ENCODE measurements around the gene FPR1. TPM values are rescaled to one million over a fixed set of nuclear protein-coding genes. Genes with fewer than 3 reads are reported as not detected.

The FPR1 gene
- total RNA-seq, 1 donor from 2014 or later, result not detected

DNA sequence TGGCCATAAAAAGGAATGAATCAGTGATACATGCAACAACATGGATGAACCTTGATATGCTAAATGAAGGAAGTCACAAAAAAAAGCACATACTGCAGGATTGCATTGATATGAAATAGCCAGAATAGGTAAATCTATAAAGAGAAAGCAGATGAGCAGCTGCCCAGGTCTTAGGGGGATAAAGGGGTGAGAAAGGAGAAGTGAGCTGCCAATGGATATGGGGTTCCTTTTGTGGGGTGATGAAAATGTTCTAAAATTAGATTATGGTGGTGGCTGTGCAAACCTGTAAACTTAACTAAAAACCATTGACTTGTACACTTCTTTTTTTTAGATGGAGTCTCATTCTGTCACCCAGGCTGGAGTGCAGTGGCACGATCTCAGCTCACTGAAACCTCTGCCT lies 40.0 kb downstream of the FPR1 start:
- Mint-ChIP-seq H3K36me3 (ENCODE audit: insufficient read depth) (peaks cover 5% of the 10 kb centered on the region), H3K4me1 (ENCODE audit: low read depth) (peaks cover 2% of the 10 kb centered on the region), H3K4me3 (ENCODE audit: low read depth) (no peak overlapping the region), H3K27ac (no peak overlapping the region), H3K27me3 (peaks cover 48% of the 10 kb centered on the region), H3K9me3 (ENCODE audit: low read depth) (no peaks in the 10 kb centered on the region)
- TF ChIP-seq, protein P1, sequence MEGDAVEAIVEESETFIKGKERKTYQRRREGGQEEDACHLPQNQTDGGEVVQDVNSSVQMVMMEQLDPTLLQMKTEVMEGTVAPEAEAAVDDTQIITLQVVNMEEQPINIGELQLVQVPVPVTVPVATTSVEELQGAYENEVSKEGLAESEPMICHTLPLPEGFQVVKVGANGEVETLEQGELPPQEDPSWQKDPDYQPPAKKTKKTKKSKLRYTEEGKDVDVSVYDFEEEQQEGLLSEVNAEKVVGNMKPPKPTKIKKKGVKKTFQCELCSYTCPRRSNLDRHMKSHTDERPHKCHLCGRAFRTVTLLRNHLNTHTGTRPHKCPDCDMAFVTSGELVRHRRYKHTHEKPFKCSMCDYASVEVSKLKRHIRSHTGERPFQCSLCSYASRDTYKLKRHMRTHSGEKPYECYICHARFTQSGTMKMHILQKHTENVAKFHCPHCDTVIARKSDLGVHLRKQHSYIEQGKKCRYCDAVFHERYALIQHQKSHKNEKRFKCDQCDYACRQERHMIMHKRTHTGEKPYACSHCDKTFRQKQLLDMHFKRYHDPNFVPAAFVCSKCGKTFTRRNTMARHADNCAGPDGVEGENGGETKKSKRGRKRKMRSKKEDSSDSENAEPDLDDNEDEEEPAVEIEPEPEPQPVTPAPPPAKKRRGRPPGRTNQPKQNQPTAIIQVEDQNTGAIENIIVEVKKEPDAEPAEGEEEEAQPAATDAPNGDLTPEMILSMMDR (IDR thresholded peaks at IDR 0.05; ENCODE audit: unreplicated experiment), result no peak
- DNase-seq (ENCODE audit: low spot score, unreplicated experiment), result no peak

DNA sequence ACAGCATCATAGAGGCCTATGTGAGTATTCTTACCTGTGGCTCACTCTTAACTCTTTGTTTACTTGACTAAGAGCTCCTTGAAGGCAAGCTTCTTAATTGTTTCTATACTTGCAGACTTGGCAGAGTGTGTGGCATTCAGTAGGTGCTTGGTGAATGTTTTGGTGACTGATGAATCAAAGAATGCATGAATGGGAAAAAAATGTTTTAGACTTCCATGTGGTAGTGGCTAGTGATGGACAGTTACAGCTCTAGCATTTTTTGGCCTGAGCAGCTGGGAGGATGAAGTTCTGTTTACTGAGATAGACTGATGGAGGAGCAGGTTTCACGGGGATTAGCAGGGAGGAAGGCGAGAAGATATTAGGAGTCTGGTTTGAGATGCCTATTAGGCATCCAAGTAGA lies 41.5 kb downstream of the FPR1 start:
- H3K4me3 Mint-ChIP-seq (ENCODE audit: low read depth), result no peak overlapping the region
- peaks cover 9% of the 10 kb centered on the region for H3K4me1 Mint-ChIP-seq (ENCODE audit: low read depth)
- peaks cover 33% of the 10 kb centered on the region for H3K27me3 Mint-ChIP-seq
- DNase-seq (ENCODE audit: low spot score, unreplicated experiment), result no peak
- TF ChIP-seq, protein P1 (IDR thresholded peaks at IDR 0.05; ENCODE audit: unreplicated experiment), result no peak
- H3K36me3 Mint-ChIP-seq (ENCODE audit: insufficient read depth), result peaks cover 15% of the 10 kb centered on the region
- H3K27ac Mint-ChIP-seq, result no peak overlapping the region
- no peaks in the 10 kb centered on the region for H3K9me3 Mint-ChIP-seq (ENCODE audit: low read depth)

DNA sequence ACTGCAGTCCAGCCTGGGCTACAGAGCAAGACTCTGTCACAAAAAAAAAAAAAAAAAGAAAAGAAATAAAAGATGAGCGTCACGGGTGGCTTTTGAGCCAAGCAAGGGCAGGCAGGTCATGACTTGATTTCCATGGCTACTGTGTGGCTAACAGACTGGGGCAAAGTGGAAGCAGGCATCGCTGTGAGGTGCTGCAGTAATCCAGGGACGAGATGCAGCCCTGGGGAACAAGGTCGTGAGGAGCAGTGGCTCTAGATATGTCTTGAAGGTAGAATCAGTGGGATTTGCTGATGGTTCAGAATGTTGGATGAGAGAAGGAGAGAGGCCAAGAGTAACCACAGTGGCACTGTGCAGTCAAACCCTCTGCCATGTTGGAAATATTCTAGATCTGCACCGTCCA lies 42.1 kb downstream of the FPR1 start:
- Mint-ChIP-seq H3K4me1 (ENCODE audit: low read depth) (peaks cover 12% of the 10 kb centered on the region), H3K27me3 (peaks cover 31% of the 10 kb centered on the region), H3K9me3 (ENCODE audit: low read depth) (no peaks in the 10 kb centered on the region), H3K27ac (no peak overlapping the region), H3K36me3 (ENCODE audit: insufficient read depth) (peaks cover 16% of the 10 kb centered on the region), H3K4me3 (ENCODE audit: low read depth) (no peak overlapping the region)
- DNase-seq (ENCODE audit: low spot score, unreplicated experiment), result no peak
- TF ChIP-seq, protein P1 (IDR thresholded peaks at IDR 0.05; ENCODE audit: unreplicated experiment), result no peak

DNA sequence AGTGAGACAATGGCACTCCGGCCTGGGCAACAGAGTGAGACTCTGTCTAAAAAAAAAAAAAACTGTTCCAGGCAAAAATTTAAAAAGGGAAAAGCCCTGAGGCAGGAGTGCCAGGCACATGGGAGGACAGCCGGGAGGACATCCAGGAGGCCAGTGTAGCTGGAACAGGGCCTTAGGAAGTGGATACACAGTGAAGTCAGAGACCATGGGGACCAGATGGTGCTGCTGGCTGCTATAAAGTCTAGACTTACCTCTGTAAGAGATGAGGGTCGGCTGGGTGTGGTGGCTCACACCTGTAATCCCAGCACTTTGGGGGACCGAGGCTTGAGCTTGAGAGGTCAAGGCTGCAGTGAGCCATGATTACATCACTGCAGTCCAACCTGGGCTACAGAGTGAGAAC lies 42.9 kb downstream of the FPR1 start:
- Mint-ChIP-seq H3K36me3 (ENCODE audit: insufficient read depth) (peaks cover 16% of the 10 kb centered on the region), H3K4me3 (ENCODE audit: low read depth) (no peak overlapping the region), H3K4me1 (ENCODE audit: low read depth) (peaks cover 15% of the 10 kb centered on the region), H3K9me3 (ENCODE audit: low read depth) (no peaks in the 10 kb centered on the region), H3K27me3 (peaks cover 31% of the 10 kb centered on the region), H3K27ac (no peak overlapping the region)
- no peak for DNase-seq (ENCODE audit: low spot score, unreplicated experiment)
- TF ChIP-seq, protein P1 (IDR thresholded peaks at IDR 0.05; ENCODE audit: unreplicated experiment), result no peak

DNA sequence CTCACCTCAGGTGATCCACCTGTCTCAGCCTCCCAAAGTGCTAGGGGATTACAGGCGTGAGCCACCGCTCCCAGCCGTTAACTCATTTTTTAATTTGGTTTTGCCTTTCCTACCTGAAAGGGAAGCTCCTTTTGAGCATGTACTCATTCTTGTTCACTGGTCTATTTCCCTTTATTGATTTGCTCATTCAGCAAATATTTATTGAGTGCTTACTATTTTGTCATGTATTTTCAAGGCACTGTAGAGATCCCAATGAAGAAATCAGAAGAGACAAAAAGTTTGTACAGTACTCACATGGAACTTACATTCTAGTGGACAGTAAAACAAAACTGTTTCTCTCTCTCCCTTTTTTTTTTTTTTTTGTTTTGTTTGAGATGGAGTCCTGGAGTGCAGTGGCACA lies 44.8 kb downstream of the FPR1 start:
- no peak for DNase-seq (ENCODE audit: low spot score, unreplicated experiment)
- peaks cover 26% of the 10 kb centered on the region for H3K4me1 Mint-ChIP-seq (ENCODE audit: low read depth)
- H3K4me3 Mint-ChIP-seq (ENCODE audit: low read depth), result peak overlapping the region; percentile 12
- peaks cover 19% of the 10 kb centered on the region for H3K36me3 Mint-ChIP-seq (ENCODE audit: insufficient read depth)
- peak overlapping the region; percentile 45 for H3K27ac Mint-ChIP-seq
- H3K9me3 Mint-ChIP-seq (ENCODE audit: low read depth), result no peaks in the 10 kb centered on the region
- H3K27me3 Mint-ChIP-seq, result peaks cover 24% of the 10 kb centered on the region
- TF ChIP-seq, protein P1 (IDR thresholded peaks at IDR 0.05; ENCODE audit: unreplicated experiment), result no peak

All from progenitor cell of endocrine pancreas (in vitro differentiated cells).